Measurements from ENCODE around the gene HS3ST6. TPM values are rescaled to one million over a fixed set of nuclear protein-coding genes. Genes with fewer than 3 reads are reported as not detected.

Gene HS3ST6
- total RNA-seq, 1 experiment from 2014 or later = 1.0 TPM

GRCh38 chr16:1929578-1930337, 11.5 kb upstream of the HS3ST6 start (continued):
- TF ChIP-seq ARID4B (CRISPR knock-in tag; IDR thresholded peaks at IDR 0.05; ENCODE audit: borderline replicate concordance) (peak; percentile 82; the same call in 1 of the 2 replicates), SMAD3 (CRISPR knock-in tag; IDR thresholded peaks at IDR 0.05; ENCODE audit: borderline replicate concordance) (peak; percentile 35; the same call in 1 of the 2 replicates), ZNF138 (CRISPR knock-in tag; conservative IDR thresholded peaks at IDR 0.05) (peak; percentile 92; the same call in 1 of the 2 replicates), PREB (CRISPR knock-in tag; IDR thresholded peaks at IDR 0.05; ENCODE audit: borderline replicate concordance) (0 out of 2 replicates have a peak, but pooled peaks have one; percentile 58), NFE2L1 (CRISPR knock-in tag; IDR thresholded peaks at IDR 0.05) (peak; percentile 94; the same call in 1 of the 2 replicates), SP1 (CRISPR knock-in tag; conservative IDR thresholded peaks at IDR 0.05) (peak; percentile 90), RELA (CRISPR knock-in tag; IDR thresholded peaks at IDR 0.05; ENCODE audit: borderline replicate concordance) (peak; percentile 94), E2F5 (CRISPR knock-in tag; IDR thresholded peaks at IDR 0.05) (peak; percentile 95), NFYB (CRISPR knock-in tag; conservative IDR thresholded peaks at IDR 0.05; ENCODE audit: low read depth) (peak; percentile 43; the same call in 1 of the 2 replicates), CREB1 (CRISPR knock-in tag; IDR thresholded peaks at IDR 0.05) (peak; percentile 73), FOXP4 (CRISPR knock-in tag; IDR thresholded peaks at IDR 0.05) (peak; percentile 92), OVOL2 (CRISPR knock-in tag; IDR thresholded peaks at IDR 0.05; ENCODE audit: borderline replicate concordance) (no peak), JUN (CRISPR knock-in tag; IDR thresholded peaks at IDR 0.05) (peak; percentile 85), E2F4 (CRISPR knock-in tag; IDR thresholded peaks at IDR 0.05; ENCODE audit: borderline replicate concordance, low read depth) (peak; percentile 84), STAT6 (CRISPR knock-in tag; conservative IDR thresholded peaks at IDR 0.05; ENCODE audit: low read depth) (0 out of 2 replicates have a peak, but pooled peaks have one; percentile 46), NR3C1 (CRISPR knock-in tag; conservative IDR thresholded peaks at IDR 0.05; ENCODE audit: low read depth) (no peak), HMGXB4 (CRISPR knock-in tag; IDR thresholded peaks at IDR 0.05) (peak; percentile 97), TEAD4 (CRISPR knock-in tag; IDR thresholded peaks at IDR 0.05) (no peak), SMAD4 (CRISPR knock-in tag; IDR thresholded peaks at IDR 0.05) (0 out of 2 replicates have a peak, but pooled peaks have one; percentile 58), ZBTB21 (CRISPR knock-in tag; IDR thresholded peaks at IDR 0.05; ENCODE audit: borderline replicate concordance) (0 out of 2 replicates have a peak, but pooled peaks have one; percentile 43), EMX1 (CRISPR knock-in tag; IDR thresholded peaks at IDR 0.05) (no peak), USF1 (CRISPR knock-in tag; IDR thresholded peaks at IDR 0.05) (peak; percentile 61; the same call in 1 of the 2 replicates), GABPB1 (CRISPR knock-in tag; IDR thresholded peaks at IDR 0.05) (peak; percentile 61)

Measured in WTC11 (cell line).